Tibial nerve (tissue), 4 donors: ENCODE results near the gene ACOD1.

Experiments
- EP300 ChIP-seq, 2 donors: sonication (generic); formaldehyde crosslinking; IDR thresholded peaks; one replicate each; pipeline ENCODE4 v1.6.1; 2017; ENCODE audit warnings: antibody characterized with exemption in 2 of 2, mild to moderate bottlenecking in 1 of 2
- POLR2A ChIP-seq, 2 donors: fragments of 450-650 bp; IDR thresholded peaks; one replicate each; pipeline ENCODE4 v1.6.1; 2017; ENCODE audit warnings: antibody characterized with exemption in 2 of 2, mild to moderate bottlenecking in 2 of 2, moderate library complexity in 2 of 2
- TF ChIP-seq, protein P1 (sequence below), 5 experiments: fragments of 200-600 bp in 3 of 5; fragments of 450-650 bp in 2 of 5; sonication (generic) in 3 of 5; IDR thresholded peaks; one replicate each; pipeline ENCODE4 v1.5.1; 2016 to 2019; ENCODE audit warnings: antibody characterized with exemption in 5 of 5, mild to moderate bottlenecking in 3 of 5, moderate library complexity in 2 of 5

DNA sequence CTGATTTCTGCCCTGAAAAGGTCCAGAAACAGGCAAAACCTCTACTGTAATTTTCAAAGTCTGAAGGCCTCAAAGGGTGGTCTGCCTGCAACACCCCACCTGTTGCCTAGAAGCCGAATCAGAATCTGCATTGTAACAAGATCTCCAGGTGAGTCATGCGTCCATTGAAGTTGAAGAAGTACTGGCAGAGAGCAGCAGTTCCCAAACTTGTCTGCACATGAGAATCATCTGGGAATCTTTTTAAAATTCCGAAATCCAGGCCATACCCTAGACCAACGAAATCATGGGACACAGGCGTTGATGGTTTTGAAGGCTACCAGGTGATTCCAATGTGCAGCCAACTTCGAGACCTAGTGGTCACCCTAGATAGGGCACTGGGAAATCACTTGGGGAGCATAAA, 27.6 kb downstream of the ACOD1 start:
- TF ChIP-seq POLR2A (IDR thresholded peaks at IDR 0.05) = no peak
- TF ChIP-seq, protein P1, sequence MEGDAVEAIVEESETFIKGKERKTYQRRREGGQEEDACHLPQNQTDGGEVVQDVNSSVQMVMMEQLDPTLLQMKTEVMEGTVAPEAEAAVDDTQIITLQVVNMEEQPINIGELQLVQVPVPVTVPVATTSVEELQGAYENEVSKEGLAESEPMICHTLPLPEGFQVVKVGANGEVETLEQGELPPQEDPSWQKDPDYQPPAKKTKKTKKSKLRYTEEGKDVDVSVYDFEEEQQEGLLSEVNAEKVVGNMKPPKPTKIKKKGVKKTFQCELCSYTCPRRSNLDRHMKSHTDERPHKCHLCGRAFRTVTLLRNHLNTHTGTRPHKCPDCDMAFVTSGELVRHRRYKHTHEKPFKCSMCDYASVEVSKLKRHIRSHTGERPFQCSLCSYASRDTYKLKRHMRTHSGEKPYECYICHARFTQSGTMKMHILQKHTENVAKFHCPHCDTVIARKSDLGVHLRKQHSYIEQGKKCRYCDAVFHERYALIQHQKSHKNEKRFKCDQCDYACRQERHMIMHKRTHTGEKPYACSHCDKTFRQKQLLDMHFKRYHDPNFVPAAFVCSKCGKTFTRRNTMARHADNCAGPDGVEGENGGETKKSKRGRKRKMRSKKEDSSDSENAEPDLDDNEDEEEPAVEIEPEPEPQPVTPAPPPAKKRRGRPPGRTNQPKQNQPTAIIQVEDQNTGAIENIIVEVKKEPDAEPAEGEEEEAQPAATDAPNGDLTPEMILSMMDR (IDR thresholded peaks at IDR 0.05) = no peak
- TF ChIP-seq EP300 (IDR thresholded peaks at IDR 0.05) = no peak
